Measurements from ENCODE around the gene OXTR. TPM values are rescaled to one million over a fixed set of nuclear protein-coding genes. Genes with fewer than 3 reads are reported as not detected.

OXTR gene
- total RNA-seq, 1 donor from 2014 or later = 1.0 TPM

DNA sequence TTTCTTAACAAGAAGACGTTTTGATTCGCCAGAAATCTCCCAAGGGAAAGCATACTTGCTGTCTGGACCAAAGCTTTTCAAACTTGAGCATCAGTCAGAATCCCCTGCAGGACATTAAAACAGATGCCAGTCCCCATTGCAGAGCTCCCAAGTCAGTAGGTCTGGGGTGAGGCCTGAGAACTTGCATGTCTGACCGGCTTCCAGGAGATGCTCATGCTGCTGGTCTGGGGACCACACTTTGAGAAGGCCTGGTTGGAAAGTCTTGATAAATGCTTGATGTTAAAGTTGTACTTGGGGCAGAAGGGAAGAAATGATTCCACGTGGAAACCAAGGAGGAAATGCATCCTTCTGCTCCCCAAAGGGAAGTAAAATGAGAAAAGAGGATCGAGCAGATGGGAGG, 60.1 kb downstream of the OXTR start:
- no peaks in the 10 kb centered on the region for H3K9me3 Mint-ChIP-seq (ENCODE audit: unreplicated experiment)
- no peaks in the 10 kb centered on the region for H3K4me1 Mint-ChIP-seq (ENCODE audit: unreplicated experiment)
- H3K27me3 Mint-ChIP-seq (ENCODE audit: unreplicated experiment) = peaks cover 4% of the 10 kb centered on the region
- H3K4me3 Mint-ChIP-seq (ENCODE audit: unreplicated experiment) = no peak overlapping the region
- no peaks in the 10 kb centered on the region for H3K36me3 Mint-ChIP-seq (ENCODE audit: low read depth, unreplicated experiment)
- no peak overlapping the region for H3K27ac Mint-ChIP-seq (ENCODE audit: unreplicated experiment)
- DNase-seq (ENCODE audit: low spot score) = no peak
- TF ChIP-seq, protein P1, sequence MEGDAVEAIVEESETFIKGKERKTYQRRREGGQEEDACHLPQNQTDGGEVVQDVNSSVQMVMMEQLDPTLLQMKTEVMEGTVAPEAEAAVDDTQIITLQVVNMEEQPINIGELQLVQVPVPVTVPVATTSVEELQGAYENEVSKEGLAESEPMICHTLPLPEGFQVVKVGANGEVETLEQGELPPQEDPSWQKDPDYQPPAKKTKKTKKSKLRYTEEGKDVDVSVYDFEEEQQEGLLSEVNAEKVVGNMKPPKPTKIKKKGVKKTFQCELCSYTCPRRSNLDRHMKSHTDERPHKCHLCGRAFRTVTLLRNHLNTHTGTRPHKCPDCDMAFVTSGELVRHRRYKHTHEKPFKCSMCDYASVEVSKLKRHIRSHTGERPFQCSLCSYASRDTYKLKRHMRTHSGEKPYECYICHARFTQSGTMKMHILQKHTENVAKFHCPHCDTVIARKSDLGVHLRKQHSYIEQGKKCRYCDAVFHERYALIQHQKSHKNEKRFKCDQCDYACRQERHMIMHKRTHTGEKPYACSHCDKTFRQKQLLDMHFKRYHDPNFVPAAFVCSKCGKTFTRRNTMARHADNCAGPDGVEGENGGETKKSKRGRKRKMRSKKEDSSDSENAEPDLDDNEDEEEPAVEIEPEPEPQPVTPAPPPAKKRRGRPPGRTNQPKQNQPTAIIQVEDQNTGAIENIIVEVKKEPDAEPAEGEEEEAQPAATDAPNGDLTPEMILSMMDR (IDR thresholded peaks at IDR 0.05; ENCODE audit: unreplicated experiment) = no peak

DNA sequence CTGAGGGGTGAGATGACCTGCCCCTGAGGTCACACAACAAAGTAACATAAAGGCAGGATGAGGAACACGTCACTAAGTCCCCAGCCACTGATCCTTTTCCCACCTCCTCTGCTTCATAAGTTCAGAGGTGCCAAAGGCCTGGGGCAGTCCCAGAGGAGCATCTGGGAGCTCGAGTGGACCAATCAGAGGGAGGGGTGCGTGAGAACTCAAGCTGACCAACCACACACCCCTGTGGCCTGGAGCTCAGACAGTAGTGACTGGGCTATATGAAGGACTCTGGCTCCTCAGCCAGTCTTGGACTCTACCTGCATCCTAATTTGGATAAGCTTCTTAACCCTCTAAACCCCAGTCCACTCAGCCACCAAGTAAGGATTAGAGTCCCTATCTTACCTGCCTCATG, 63.8 kb downstream of the OXTR start:
- TF ChIP-seq, protein P1 (IDR thresholded peaks at IDR 0.05; ENCODE audit: unreplicated experiment) = no peak
- Mint-ChIP-seq H3K4me1 (ENCODE audit: unreplicated experiment) (no peaks in the 10 kb centered on the region), H3K27me3 (ENCODE audit: unreplicated experiment) (peaks cover 2% of the 10 kb centered on the region), H3K4me3 (ENCODE audit: unreplicated experiment) (no peak overlapping the region), H3K27ac (ENCODE audit: unreplicated experiment) (no peak overlapping the region), H3K9me3 (ENCODE audit: unreplicated experiment) (peaks cover 5% of the 10 kb centered on the region), H3K36me3 (ENCODE audit: low read depth, unreplicated experiment) (no peaks in the 10 kb centered on the region)
- DNase-seq (ENCODE audit: low spot score) = no peak

DNA sequence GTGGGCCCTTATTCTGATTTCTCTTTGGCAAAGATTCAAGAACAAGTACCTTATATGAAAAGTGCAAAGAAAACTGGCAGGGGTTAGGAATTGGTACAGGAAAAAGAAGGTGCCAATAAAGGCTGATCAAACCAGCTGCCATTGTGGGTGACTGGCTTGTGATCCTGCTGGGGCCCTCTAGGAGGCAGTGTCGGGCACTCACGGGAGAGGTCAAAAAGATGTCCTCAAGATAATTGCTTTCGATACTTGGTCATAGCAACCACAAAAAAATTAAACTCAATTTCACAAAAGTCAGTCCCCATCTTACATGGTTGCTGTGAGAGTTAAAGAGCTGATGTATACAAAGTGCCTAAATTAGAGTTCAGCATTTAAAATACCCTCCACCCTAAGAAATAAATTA, 66.9 kb downstream of the OXTR start:
- H3K27ac Mint-ChIP-seq (ENCODE audit: unreplicated experiment) = no peak overlapping the region
- H3K4me3 Mint-ChIP-seq (ENCODE audit: unreplicated experiment) = no peak overlapping the region
- DNase-seq (ENCODE audit: low spot score) = peak; percentile 37
- TF ChIP-seq, protein P1 (IDR thresholded peaks at IDR 0.05; ENCODE audit: unreplicated experiment) = peak; percentile 58
- H3K9me3 Mint-ChIP-seq (ENCODE audit: unreplicated experiment) = peaks cover 5% of the 10 kb centered on the region
- no peaks in the 10 kb centered on the region for H3K27me3 Mint-ChIP-seq (ENCODE audit: unreplicated experiment)
- no peaks in the 10 kb centered on the region for H3K4me1 Mint-ChIP-seq (ENCODE audit: unreplicated experiment)
- no peaks in the 10 kb centered on the region for H3K36me3 Mint-ChIP-seq (ENCODE audit: low read depth, unreplicated experiment)

Other genes with a start within 250 kb of the OXTR start
- gene SSUH2, start 124.8 kb downstream of the OXTR start, total RNA-seq (ENCODE audit: unreplicated experiment) = 0.21 TPM
- gene CAV3, start 35.8 kb downstream of the OXTR start, total RNA-seq (ENCODE audit: unreplicated experiment) = not detected
- gene RAD18, start 193.9 kb upstream of the OXTR start, total RNA-seq (ENCODE audit: unreplicated experiment) = 12.2 TPM